Tongue (tissue), 2 donors: ENCODE data around the gene TRIOBP. TPM values are rescaled to one million over a fixed set of nuclear protein-coding genes. Genes with fewer than 3 reads are reported as not detected.

Source experiments
- DNase-seq: peaks from one replicate; pipeline ENCODE4 v3.0.0-alpha.2; 2015
- total RNA-seq: library from RNA; depleted of rRNA; stranded (reverse); fragments of >200 nt; gene quantifications from one replicate; pipeline ENCODE4 v1.2.3, GENCODE V29; 2014

The TRIOBP gene
- total RNA-seq, 1 donor from 2014 or later, result 87.7 TPM

- DNase-seq, result peak; percentile 95
Observed at GRCh38 chr22:37804881-37805809, 108.3 kb downstream of the TRIOBP start.

DNA sequence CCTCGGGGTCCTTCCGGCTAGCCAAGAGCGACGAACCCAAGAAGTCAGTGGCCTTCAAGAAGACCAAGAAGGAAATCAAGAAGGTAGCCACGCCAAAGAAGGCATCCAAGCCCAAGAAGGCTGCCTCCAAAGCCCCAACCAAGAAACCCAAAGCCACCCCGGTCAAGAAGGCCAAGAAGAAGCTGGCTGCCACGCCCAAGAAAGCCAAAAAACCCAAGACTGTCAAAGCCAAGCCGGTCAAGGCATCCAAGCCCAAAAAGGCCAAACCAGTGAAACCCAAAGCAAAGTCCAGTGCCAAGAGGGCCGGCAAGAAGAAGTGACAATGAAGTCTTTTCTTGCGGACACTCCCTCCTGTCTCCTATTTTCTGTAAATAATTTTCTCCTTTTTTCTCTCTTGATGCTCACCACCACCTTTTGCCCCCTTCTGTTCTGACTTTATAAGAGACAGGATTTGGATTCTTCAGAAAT is 109.0 kb downstream of the TRIOBP start:
- DNase-seq, result peak; percentile 25

DNA sequence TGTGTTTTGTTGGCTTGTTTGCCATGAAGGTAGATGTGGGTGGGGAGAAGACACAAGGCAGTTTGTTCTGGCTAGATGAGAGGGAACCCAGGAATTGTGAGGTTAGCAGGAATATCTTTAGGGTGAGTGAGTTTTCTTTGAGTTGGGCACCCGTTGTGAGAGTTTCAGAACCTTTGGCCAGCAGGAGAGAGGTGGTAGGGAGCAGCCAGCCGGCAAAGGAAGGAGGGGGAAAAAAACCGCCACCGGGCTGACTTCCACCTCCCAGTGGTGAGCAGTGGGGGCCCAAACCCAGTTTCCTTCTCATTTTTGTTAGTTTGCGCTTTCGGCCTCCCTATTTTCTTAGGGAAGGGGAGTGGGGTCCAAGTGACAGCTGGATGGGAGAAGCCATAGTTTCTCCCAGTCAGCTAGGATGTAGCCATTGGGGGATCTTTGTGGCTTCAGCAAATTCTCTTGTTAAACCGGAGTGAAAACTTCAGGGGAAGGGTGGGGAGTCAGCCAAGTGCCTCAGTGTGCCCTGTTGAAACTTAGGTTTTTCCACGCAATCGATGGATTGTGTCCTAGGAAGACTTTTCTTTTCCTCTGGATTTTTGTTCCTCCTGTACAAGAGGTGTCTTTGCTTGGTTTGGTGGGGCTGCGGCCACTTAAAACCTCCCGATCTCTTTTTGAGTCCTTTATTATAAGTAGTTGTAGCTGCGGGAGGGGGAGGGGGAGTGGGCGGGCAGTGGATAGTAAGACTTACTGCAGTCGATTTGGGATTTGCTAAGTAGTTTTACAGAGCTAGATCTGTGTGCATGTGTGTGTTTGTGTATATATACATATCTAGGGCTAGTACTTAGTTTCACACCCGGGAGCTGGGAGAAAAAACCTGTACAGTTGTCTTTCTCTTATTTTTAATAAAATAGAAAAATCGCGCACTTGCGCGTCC is 109.8 kb downstream of the TRIOBP start:
- peak; percentile 52 for DNase-seq

DNA sequence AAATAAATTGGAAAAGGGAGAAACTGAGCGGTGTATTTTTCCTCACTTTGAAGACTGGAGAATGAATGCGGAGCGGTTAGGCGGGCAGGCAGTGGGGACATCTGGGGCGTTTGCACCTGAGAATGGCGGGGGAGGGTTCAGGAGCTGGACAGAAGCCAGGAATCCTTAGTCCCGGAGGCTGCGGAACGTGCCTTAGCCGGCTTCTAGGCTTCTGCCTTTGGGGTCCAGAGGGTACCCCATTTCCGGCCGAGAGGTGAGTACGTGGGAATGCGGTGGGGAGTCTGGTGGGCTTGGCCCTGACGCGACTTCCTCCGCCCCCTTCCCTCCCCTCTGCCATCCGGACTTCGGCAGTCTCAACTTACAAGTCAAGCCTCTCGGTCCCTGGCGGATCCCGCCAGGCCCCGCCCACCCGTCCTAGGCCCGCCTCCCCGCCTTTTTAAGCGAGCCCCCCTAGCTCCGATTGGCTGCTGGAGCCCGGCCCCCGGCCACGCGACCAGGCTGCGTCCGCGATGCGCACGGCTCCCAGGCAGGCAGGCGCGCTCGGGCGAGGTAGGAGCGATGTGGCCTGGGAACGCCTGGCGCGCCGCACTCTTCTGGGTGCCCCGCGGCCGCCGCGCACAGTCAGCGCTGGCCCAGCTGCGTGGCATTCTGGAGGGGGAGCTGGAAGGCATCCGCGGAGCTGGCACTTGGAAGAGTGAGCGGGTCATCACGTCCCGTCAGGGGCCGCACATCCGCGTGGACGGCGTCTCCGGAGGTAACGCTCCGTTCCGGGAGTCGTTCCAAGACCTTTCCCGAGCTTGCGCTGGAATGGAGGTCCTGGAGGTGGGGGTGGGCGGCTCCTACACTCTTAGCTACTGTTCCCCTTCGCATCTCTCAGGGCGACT is 110.8 kb downstream of the TRIOBP start, which contains the start of gene GCAT:
TSS of gene GCAT (plus strand) at position 525 of the 884 bp plus-strand sequence. CDS start at position 559, 34 bp downstream.
- peak; percentile 98 for DNase-seq

DNA sequence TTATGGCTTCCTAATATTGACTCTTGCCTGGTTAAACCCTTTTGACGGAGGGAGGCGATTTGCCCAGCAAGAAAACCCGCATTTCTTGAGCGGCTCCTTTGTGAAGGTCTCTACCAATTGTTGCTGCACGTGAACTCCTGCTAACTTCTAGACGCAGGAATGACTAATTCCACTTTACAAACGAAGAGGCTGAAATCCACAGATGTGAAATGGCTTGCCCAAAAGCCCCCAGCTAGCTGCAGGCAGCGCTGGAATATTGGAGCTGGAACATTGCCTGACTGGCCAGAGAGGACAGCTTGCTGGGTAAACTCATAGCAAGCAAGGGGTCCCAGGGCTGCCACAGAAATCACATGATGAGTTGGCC is 111.4 kb downstream of the TRIOBP start:
- DNase-seq, result no peak

DNA sequence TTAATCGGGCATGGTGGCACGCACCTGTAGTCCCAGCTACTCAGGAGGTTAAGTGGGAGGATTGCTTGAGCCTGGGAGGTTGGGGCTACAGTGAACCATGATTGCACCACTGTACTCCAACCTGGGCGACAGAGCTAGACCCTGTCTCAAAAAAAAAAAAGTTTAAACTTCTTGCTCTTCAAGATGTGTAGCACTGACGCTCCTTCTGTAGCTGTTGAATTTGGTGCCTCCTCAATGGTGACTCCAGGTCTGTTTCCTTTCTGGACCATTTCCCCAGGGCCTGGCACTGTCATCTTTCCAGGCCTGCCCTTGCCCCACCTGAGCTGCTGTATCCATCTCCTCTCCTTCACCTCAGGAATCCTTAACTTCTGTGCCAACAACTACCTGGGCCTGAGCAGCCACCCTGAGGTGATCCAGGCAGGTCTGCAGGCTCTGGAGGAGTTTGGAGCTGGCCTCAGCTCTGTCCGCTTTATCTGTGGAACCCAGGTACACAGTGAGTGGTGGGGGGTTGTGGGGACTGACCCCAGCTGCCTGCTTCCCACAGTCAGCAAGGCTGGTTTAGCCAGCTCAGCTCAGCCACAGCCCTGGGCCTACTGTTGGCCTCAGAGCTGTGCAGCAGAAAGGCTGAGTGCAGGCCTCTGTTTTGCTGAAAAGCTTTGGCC is 113.0 kb downstream of the TRIOBP start:
- no peak for DNase-seq

DNA sequence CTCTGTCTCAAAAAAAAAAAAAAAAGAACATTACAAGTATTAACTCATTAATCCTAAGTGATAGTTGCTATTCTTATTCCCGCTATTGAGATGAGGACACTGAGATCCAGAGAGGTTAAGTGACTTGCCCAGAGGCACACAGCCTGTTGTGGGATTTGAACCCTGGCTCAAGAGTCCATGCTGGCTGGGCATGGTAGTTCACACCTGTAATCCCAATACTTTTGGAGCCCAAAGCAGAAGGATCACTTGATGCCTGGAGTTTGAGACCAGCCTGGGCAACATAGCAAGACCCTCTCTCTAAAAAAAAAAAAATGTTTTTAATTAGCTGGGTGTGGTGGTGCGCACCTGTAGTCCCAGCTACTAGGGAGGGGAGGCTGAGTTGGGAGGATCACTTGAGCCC is 115.0 kb downstream of the TRIOBP start:
- DNase-seq, result no peak

DNA sequence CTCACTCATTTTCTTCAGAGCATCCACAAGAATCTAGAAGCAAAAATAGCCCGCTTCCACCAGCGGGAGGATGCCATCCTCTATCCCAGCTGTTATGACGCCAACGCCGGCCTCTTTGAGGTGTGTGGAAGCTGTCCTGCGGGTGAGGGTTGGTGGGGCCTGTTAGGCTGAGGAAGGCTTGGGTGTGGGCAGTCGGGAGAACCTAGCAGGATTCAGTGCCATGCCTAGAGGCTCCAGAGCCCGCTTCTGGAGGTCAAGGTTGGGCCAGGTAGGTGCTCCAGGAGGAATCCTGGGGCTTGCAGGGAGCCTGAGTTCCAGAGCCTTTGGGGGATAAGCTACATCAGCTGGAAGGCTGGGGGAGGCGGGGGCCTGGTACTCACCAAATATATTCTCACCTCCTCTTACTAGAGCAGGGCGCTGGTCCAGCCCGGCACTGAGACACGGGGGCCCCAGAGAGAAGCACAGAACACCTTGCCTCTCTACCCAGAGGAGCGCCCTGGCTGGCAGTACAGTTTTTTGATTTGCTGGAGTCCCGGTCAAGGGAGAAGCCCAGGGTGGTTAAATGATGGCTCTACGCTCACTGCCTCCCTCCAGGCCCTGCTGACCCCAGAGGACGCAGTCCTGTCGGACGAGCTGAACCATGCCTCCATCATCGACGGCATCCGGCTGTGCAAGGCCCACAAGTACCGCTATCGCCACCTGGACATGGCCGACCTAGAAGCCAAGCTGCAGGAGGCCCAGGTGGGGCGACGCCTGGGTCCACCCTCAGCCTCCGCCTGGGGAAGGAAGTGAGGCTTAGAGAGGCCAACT is 116.2 kb downstream of the TRIOBP start:
- DNase-seq, result no peak

DNA sequence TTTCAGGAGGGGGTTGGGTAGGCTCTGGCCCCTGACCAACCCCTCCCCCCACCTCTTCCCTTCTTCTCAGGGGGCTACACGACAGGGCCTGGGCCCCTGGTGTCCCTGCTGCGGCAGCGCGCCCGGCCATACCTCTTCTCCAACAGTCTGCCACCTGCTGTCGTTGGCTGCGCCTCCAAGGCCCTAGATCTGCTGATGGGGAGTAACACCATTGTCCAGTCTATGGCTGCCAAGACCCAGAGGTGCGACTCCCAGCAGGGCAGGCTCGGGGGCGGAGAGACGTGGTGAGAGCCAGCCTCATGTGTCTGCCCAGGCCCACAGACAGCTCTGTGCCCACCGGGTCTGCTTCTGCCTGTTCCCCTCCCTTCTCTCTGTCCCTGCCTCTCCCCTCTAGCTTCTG is 118.7 kb downstream of the TRIOBP start:
- no peak for DNase-seq

- DNase-seq, result no peak
Observed at GRCh38 chr22:37816543-37817180, 119.8 kb downstream of the TRIOBP start.

DNA sequence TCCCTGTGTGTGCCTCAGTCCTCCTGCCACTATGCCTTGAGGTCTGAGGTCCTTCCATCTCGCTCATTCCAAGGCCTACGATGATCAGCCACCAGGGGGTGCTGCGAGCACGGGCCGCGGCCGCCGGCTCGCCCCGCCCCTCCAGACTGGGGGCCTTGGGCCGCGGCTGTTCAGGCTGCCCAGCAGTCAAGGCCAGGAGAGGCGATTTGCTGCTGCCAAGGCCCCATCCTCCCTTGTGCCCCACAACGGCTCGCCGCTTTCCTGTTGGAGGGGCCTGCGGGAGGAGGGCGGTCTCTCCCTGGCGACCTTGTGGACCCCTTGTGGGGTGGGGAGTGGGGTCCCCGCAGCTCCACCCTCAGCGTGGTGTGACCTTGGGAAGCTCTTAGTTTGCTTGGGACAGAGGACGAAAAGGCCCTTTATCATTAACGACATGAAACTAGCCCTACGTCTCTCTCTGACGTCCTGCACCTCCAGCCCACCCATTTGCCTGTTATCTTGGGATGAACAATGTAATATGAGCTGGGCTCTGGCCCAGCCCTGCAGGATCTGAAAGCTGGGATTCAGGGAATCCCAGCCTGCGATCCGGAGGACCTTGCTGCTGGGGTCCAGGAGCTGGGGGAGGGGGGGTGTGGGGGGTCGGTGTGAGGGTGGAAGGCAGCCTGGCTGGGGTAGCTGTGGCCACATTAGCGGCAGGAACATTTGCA is 121.0 kb downstream of the TRIOBP start:
- DNase-seq, result peak; percentile 90

DNA sequence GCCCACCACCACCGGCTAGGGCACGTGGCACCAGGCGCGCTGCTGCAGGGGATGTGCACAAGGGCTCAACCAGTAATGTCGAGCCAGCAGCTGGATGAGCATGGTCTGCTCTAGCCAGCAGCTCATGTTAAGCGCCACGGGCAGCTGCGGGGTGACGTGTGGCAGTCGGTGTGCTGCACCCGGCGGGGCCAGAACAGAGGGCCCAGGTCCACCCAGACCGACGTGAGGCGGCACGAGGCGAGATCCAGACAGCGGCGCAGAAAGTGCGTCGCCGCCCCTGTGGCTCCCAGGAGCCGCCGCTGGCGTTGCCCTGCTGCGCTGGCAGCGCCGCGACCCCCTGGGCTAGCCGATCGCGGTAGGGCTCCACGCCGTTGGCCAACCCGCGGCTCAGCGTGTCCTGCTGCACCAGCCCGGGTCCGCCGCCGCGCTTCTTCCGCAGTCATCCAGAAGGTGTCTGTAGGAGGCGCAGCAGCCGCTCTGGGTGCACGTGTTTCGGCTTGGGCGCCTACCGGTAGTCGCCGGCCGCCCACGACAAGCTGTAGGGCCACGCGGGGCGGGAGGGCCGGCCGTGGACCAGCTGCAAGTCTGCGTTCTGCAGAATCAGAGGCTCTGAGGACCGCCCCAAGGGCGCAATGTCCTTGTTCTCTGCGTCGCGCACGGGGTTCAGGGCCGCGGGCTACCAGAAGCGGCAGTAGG is 121.7 kb downstream of the TRIOBP start:
- peak; percentile 79 for DNase-seq

GRCh38 chr22:37819105-37819433 is 122.2 kb downstream of the TRIOBP start:
- no peak for DNase-seq

GRCh38 chr22:37820350-37820749 is 123.5 kb downstream of the TRIOBP start:
- no peak for DNase-seq

- DNase-seq, result no peak
Observed at GRCh38 chr22:37822079-37822833, 125.4 kb downstream of the TRIOBP start.

- DNase-seq, result no peak
Observed at GRCh38 chr22:37823134-37823985, 126.5 kb downstream of the TRIOBP start, which contains the start of gene GALR3. TSS of gene GALR3 (plus strand) at chr22:37823382. CDS start at chr22:37823407, 25 bp downstream.
